ENCODE measurements around the gene HAPLN3. TPM values are rescaled to one million over a fixed set of nuclear protein-coding genes. Genes with fewer than 3 reads are reported as not detected.

Gene HAPLN3
- total RNA-seq, 1 experiment from 2014 or later: 42.4 TPM

DNA sequence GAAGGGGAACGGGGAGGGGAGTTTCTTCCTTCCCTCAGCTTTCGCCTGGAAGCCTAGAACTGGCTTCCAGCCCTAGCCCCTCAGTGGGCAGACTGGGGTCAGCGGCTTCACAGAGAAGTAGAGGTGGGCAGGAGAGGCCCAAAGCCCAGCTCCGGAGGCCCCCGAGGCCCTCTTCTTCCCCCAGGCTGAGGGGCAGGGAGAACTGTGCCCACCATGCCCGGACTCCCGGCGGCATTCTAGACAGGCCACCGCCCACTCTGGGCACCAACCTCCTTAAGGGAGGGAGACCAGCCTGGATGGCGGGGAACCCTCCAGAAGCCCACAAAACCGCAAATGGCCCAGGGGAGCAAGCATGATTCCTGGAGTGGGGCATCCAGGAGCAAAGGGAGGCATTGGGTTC lies 17.9 kb downstream of the HAPLN3 start:
- H3K4me1 ChIP-seq (ENCODE audit: insufficient read depth, low read length): no peaks in the 10 kb centered on the region; the same call in 1 of the 2 replicates
- no peak overlapping the region for H2BK15ac ChIP-seq (ENCODE audit: low read depth, low read length)
- H3K79me2 ChIP-seq (ENCODE audit: insufficient read depth, low read length): no peaks in the 10 kb centered on the region
- H3K36me3 Mint-ChIP-seq (ENCODE audit: insufficient read depth in 1 of 3, low read depth in 3 of 3): peaks cover 25 to 59% (median 35%) of the 10 kb centered on the region in 3 experiments; a peak in 6 of 7 replicates
- H2AK5ac ChIP-seq (ENCODE audit: insufficient read length, low read length): no peak overlapping the region
- DNase-seq: no peak
- no peak overlapping the region for H3K27ac ChIP-seq (ENCODE audit: insufficient read length, low read depth, low read length)
- peaks cover 5% of the 10 kb centered on the region for H3K27me3 Mint-ChIP-seq (ENCODE audit: low read depth)
- H2BK12ac ChIP-seq (ENCODE audit: insufficient read length, low read depth, low read length): no peak overlapping the region
- no peak overlapping the region for H3K4me3 Mint-ChIP-seq
- no peak overlapping the region for H2BK20ac ChIP-seq (ENCODE audit: low read depth, low read length, poor library complexity, severe bottlenecking)
- no peak overlapping the region for H2BK120ac ChIP-seq (ENCODE audit: low read depth, low read length, poor library complexity, severe bottlenecking)
- no peaks in the 10 kb centered on the region for H3K27me3 ChIP-seq (ENCODE audit: insufficient read depth, low read length)
- no peak overlapping the region for H3K4me2 ChIP-seq (ENCODE audit: insufficient read depth, insufficient read length, low read length)
- H2AFZ ChIP-seq (ENCODE audit: low read length): no peak overlapping the region
- H3K18ac ChIP-seq (ENCODE audit: insufficient read length, low read depth, low read length): no peak overlapping the region
- H3K79me1 ChIP-seq (ENCODE audit: insufficient read depth, low read depth, low read length, poor library complexity, severe bottlenecking): no peaks in the 10 kb centered on the region
- H3K14ac ChIP-seq (ENCODE audit: insufficient read depth, low read length): no peak overlapping the region
- no peaks in the 10 kb centered on the region for H3K23me2 ChIP-seq (ENCODE audit: insufficient read length, low read depth, low read length, poor library complexity, severe bottlenecking)
- H3K23ac ChIP-seq (ENCODE audit: insufficient read length, low read depth, low read length): no peak overlapping the region
- WGBS (ENCODE audit: extremely low coverage, insufficient read length, low lambda C conversion rate): no CpG with 5 or more reads among the region's 11 CpGs
- no peak overlapping the region for H3K27ac Mint-ChIP-seq
- no peaks in the 10 kb centered on the region for H3K9me3 Mint-ChIP-seq
- peaks cover 2% of the 10 kb centered on the region for H4K20me1 ChIP-seq (ENCODE audit: control insufficient read depth, insufficient read depth, insufficient read length)
- no peak overlapping the region for H4K91ac ChIP-seq (ENCODE audit: insufficient read length, low read depth, low read length)
- H4K8ac ChIP-seq (replicated peaks; ENCODE audit: insufficient read length, low read depth, low read length): no peak overlapping the region
- no peak overlapping the region for H3T11ph ChIP-seq (ENCODE audit: low read length)
- H2BK5ac ChIP-seq (ENCODE audit: insufficient read length, low read length): no peak overlapping the region
- H4K5ac ChIP-seq (ENCODE audit: insufficient read length, low read depth, low read length): no peak overlapping the region
- TF ChIP-seq, protein P1, sequence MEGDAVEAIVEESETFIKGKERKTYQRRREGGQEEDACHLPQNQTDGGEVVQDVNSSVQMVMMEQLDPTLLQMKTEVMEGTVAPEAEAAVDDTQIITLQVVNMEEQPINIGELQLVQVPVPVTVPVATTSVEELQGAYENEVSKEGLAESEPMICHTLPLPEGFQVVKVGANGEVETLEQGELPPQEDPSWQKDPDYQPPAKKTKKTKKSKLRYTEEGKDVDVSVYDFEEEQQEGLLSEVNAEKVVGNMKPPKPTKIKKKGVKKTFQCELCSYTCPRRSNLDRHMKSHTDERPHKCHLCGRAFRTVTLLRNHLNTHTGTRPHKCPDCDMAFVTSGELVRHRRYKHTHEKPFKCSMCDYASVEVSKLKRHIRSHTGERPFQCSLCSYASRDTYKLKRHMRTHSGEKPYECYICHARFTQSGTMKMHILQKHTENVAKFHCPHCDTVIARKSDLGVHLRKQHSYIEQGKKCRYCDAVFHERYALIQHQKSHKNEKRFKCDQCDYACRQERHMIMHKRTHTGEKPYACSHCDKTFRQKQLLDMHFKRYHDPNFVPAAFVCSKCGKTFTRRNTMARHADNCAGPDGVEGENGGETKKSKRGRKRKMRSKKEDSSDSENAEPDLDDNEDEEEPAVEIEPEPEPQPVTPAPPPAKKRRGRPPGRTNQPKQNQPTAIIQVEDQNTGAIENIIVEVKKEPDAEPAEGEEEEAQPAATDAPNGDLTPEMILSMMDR (conservative IDR thresholded peaks at IDR 0.05): no peak
- no peak overlapping the region for H3K4ac ChIP-seq (ENCODE audit: low read depth, low read length)
- no peak overlapping the region for H3K56ac ChIP-seq (ENCODE audit: insufficient read length, low read depth, low read length)
- no peaks in the 10 kb centered on the region for H3K9me3 ChIP-seq (ENCODE audit: control insufficient read depth, low read depth, low read length)
- peaks cover 9 to 14% of the 10 kb centered on the region in 2 experiments; a peak in 3 of 4 replicates for H3K4me1 Mint-ChIP-seq
- H3K9ac ChIP-seq (ENCODE audit: extremely low read depth, insufficient read length, low read length): no peak overlapping the region
